Muscle layer of duodenum (tissue), 2 donors: Measurements from ENCODE around the gene SMARCA2.

ENCODE experiments used
- H3K27ac ChIP-seq: one replicate; pipeline ENCODE4 v1.7.0; 2013; ENCODE audit warnings: mild to moderate bottlenecking, low read length
- H3K27me3 ChIP-seq: one replicate; pipeline ENCODE4 v1.7.0; 2013; ENCODE audit warnings: low read depth, mild to moderate bottlenecking, control low read depth, low read length
- H3K36me3 ChIP-seq, 2 donors: one replicate each; pipeline ENCODE4 v1.7.0; 2013; ENCODE audit warnings: low read length in 2 of 2, control low read depth in 1 of 2, mild to moderate bottlenecking in 1 of 2; ENCODE audit not compliant: insufficient read depth in 2 of 2, control insufficient read depth in 1 of 2
- H3K4me1 ChIP-seq, 2 donors: one replicate each; pipeline ENCODE4 v1.7.0; 2013; ENCODE audit warnings: low read length in 2 of 2, mild to moderate bottlenecking in 2 of 2, control low read depth in 1 of 2, moderate library complexity in 1 of 2; ENCODE audit not compliant: insufficient read depth in 2 of 2, control insufficient read depth in 1 of 2
- H3K4me3 ChIP-seq, 2 donors: one replicate each; pipeline ENCODE4 v1.7.0; 2013; ENCODE audit warnings: low read length in 2 of 2, low read depth in 1 of 2, mild to moderate bottlenecking in 1 of 2
- H3K9me3 ChIP-seq, 2 donors: one replicate each; pipeline ENCODE4 v1.7.0; 2013; ENCODE audit warnings: low read length in 2 of 2, control low read depth in 1 of 2, mild to moderate bottlenecking in 1 of 2; ENCODE audit not compliant: control insufficient read depth in 1 of 2
- donor health status: healthy.

SMARCA2 gene

GRCh38 chr9:1989500-1989899 is 25.6 kb upstream of the SMARCA2 start:
- Histone ChIP-seq H3K9me3 (no peaks in the 10 kb centered on the region), H3K4me3 (no peak overlapping the region), H3K27ac (no peak overlapping the region), H3K36me3 (no peaks in the 10 kb centered on the region), H3K27me3 (no peaks in the 10 kb centered on the region), H3K4me1 (no peaks in the 10 kb centered on the region)

- Histone ChIP-seq H3K4me3 (no peak overlapping the region), H3K4me1 (no peaks in the 10 kb centered on the region), H3K27me3 (no peaks in the 10 kb centered on the region), H3K27ac (no peak overlapping the region), H3K36me3 (no peaks in the 10 kb centered on the region), H3K9me3 (no peaks in the 10 kb centered on the region)
These were observed 21.0 kb upstream of the SMARCA2 start for GRCh38 chr9:1994180-1994579.

DNA sequence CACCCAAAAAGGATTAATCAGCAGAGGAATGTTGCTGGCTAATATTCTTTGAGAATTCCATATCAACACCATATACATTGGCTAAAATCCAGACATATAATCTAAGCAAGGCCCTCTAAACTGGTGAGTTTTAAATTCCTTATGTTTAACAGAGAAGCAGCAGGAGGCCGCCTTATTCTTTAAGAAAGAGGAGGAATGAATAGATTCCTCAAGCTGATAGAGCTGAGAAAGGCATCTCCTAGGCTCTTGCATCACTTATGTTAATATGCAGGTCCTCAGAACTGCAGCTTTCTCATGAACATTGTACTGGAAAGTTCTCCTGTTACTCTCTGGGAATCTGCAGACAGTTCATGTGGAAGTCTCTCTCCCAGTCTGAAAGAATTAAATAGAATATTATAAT is 20.1 kb upstream of the SMARCA2 start:
- Histone ChIP-seq H3K27ac (no peak overlapping the region), H3K27me3 (no peaks in the 10 kb centered on the region), H3K4me1 (no peaks in the 10 kb centered on the region), H3K36me3 (no peaks in the 10 kb centered on the region), H3K9me3 (no peaks in the 10 kb centered on the region), H3K4me3 (no peak overlapping the region)

DNA sequence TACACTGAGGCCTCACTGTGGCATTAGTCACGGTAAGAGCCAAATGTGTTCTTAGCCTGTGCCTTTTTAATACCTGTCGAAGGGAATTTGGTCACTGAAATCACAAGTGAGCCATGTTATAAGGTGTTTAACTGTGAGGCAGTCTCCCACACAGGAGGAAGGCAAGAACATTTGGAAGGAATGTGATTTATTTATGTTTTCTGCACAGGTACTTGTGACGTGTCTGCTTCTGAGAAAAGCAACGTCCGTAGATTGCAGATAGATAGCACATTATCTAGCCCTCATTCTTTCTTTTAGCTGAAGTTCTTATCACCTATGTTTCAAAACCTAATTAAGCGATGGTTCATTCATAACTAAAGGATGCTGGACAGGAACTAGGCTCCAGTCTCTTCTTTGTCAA is 19.0 kb upstream of the SMARCA2 start:
- H3K9me3 ChIP-seq: no peaks in the 10 kb centered on the region
- H3K4me1 ChIP-seq: no peaks in the 10 kb centered on the region
- H3K4me3 ChIP-seq: no peak overlapping the region
- no peaks in the 10 kb centered on the region for H3K36me3 ChIP-seq
- no peaks in the 10 kb centered on the region for H3K27me3 ChIP-seq
- no peak overlapping the region for H3K27ac ChIP-seq

- H3K4me3 ChIP-seq: no peak overlapping the region
- H3K27ac ChIP-seq: no peak overlapping the region
- no peaks in the 10 kb centered on the region for H3K9me3 ChIP-seq
- H3K36me3 ChIP-seq: no peaks in the 10 kb centered on the region
- H3K27me3 ChIP-seq: no peaks in the 10 kb centered on the region
- no peaks in the 10 kb centered on the region for H3K4me1 ChIP-seq
These were observed 17.5 kb upstream of the SMARCA2 start for GRCh38 chr9:1997646-1998045.

DNA sequence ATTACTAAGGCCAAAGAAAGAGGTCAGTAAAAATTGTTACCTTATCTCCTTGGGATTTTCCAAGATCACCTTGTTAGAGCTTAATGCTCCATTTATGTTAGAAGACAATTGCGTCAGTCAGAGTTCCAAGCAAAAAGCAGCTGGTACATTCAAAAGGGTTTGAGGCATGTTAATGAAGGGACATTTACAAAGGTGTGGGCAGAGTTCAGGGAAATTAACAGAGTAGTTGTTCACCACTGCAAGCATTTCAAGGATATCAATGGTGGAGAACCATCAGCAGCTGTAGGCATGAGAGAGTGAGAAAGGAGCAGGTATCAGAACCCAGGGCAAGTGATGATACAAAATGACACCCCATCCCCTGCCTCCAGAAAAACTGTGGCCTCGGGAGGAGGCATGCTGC is 17.0 kb upstream of the SMARCA2 start:
- Histone ChIP-seq H3K27me3 (no peaks in the 10 kb centered on the region), H3K9me3 (no peaks in the 10 kb centered on the region), H3K4me3 (no peak overlapping the region), H3K4me1 (no peaks in the 10 kb centered on the region), H3K36me3 (no peaks in the 10 kb centered on the region), H3K27ac (no peak overlapping the region)

DNA sequence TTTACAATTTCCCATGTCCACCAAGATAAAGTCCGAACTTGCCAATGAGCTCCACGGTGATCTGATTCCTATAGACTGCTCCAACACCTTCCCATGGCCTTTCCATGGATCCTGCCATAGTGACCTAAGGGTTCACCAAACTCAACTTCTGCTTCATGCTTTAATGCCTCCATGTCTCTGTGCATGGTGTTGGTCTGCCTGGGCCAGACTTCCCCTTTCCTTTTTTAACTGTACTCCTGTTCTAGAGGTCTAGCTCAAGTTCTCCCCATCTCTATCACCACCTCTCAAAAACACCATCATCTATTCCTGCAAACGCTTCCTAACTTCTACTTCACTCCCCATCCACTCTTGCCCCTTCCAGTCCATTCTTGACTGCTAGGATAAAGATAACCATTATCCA is 14.8 kb upstream of the SMARCA2 start:
- no peak overlapping the region for H3K27ac ChIP-seq
- no peaks in the 10 kb centered on the region for H3K27me3 ChIP-seq
- H3K4me3 ChIP-seq: no peak overlapping the region
- no peaks in the 10 kb centered on the region for H3K4me1 ChIP-seq
- H3K36me3 ChIP-seq: no peaks in the 10 kb centered on the region
- H3K9me3 ChIP-seq: no peaks in the 10 kb centered on the region

GRCh38 chr9:2008372-2008771 is 6.8 kb upstream of the SMARCA2 start:
- Histone ChIP-seq H3K9me3 (no peaks in the 10 kb centered on the region), H3K4me3 (no peak overlapping the region), H3K4me1 (no peaks in the 10 kb centered on the region), H3K36me3 (no peaks in the 10 kb centered on the region), H3K27ac (no peak overlapping the region), H3K27me3 (no peaks in the 10 kb centered on the region)

- H3K4me3 ChIP-seq: no peak overlapping the region
- H3K9me3 ChIP-seq: no peaks in the 10 kb centered on the region
- no peaks in the 10 kb centered on the region for H3K27me3 ChIP-seq
- peaks cover 0 to 4% of the 10 kb centered on the region in 2 donors for H3K36me3 ChIP-seq
- no peak overlapping the region for H3K27ac ChIP-seq
- H3K4me1 ChIP-seq: peaks cover 3 to 4% of the 10 kb centered on the region in 2 donors
These were observed 2.8 kb upstream of the SMARCA2 start for GRCh38 chr9:2012347-2012746.

- Histone ChIP-seq H3K27me3 (no peaks in the 10 kb centered on the region), H3K9me3 (no peaks in the 10 kb centered on the region), H3K4me3 (peak overlapping the region; percentile 82 to 97), H3K4me1 (peaks cover 8 to 11% of the 10 kb centered on the region in 2 donors), H3K27ac (peak overlapping the region; percentile 77), H3K36me3 (peaks cover 0 to 4% of the 10 kb centered on the region in 2 donors)
These were observed 1.2 kb upstream of the SMARCA2 start for GRCh38 chr9:2013743-2014475.

GRCh38 chr9:2015581-2016407 is 647 bp downstream of the SMARCA2 start:
- H3K4me3 ChIP-seq: peak overlapping the region; percentile 82 to 97
- H3K9me3 ChIP-seq: no peaks in the 10 kb centered on the region
- H3K36me3 ChIP-seq: peaks cover 0 to 4% of the 10 kb centered on the region in 2 donors
- H3K27ac ChIP-seq: peak overlapping the region; percentile 78
- H3K4me1 ChIP-seq: peaks cover 19 to 25% of the 10 kb centered on the region in 2 donors
- no peaks in the 10 kb centered on the region for H3K27me3 ChIP-seq
